Measurements from ENCODE around the gene GIT2.

- TF ChIP-seq POLR2A (IDR thresholded peaks at IDR 0.05) (peak; percentile 32 to 90 (median 75)), CTCF (IDR thresholded peaks at IDR 0.05 in 8 of 11, conservative IDR thresholded peaks at IDR 0.05 in 3 of 11) (peak in 3 of 11 experiments; percentile 2 to 21 (median 12)), POLR2AphosphoS5 (IDR thresholded peaks at IDR 0.05) (peak; percentile 96 to 99 (median 99))
Measured at GRCh38 chr12:109995686-109996482, at the start of gene GIT2.

Data from spleen (tissue), 7 donors.